Measurements from ENCODE around the gene HIPK2.

The HIPK2 gene

DNA sequence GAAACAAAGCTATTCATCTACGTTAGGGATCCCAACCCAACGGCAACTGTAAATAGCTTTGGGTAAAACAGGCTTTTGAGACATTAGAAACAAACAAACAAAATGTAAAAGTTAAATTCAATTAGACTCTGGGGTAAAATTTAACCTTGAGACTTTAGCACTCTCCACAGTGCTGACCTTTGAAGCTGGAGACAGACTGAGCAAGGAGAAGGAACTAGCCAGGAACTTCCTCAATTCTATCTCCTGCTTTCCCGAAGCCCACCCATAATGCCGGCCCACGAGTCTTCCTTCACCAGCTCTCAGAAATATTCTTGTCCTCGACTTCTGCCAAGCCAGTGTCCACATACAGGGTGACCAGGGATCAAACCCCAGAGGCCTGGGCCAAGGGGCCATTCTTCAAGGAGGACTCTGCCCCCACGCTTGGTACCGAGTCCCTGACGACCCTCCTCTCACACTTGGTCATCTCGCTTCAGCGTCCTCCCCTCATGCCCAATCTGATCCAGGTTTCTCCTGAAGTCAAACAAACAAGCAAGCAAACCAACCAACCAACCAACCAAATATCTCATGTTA, 114.1 kb downstream of the HIPK2 start:
- H3K4me3 ChIP-seq, result no peak overlapping the region

DNA sequence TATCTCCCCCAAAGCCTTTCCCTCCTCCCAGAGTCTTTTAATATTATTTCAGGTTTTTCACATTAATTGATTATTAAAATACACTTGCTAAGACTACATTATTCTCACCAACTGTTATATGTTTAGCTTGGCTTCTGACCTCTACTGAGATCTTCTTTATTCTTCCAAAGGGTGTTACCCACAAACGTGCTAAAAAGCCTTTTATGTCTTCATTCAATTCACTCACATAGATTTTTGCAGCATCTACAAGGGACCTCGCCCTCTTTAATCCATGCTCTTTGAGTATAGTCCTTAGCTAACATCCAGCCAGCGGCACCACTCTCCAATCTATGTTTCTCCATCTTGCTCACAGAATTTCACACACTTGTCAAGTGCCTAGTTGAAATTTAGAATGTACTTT, 115.9 kb downstream of the HIPK2 start:
- no peak overlapping the region for H3K27ac ChIP-seq
- H3K4me3 ChIP-seq, result no peak overlapping the region

More for the DNA sequence above, 114.1 kb downstream of the HIPK2 start:
- no peak overlapping the region for H3K27ac ChIP-seq

DNA sequence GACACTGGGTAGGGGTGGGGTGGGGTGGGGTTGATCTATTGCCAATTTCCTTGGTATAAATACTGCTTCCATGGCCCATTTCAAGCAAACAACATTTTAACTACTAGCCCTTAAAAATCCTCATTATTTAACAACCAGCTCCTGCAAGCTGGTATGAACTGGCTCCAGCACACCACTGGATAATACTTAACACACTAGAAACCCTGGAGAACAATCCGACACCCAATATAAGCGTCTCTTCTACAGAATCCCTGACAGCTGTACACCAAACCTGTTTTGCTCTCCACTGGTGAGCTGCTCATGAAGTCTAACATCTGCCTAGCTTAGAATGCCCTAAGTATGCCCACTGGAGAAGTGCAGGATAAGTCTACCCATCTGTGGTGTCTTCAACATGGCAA, 116.8 kb downstream of the HIPK2 start:
- H3K27ac ChIP-seq, result peak overlapping the region in 1 of 21 experiments; percentile 29
- no peak overlapping the region for H3K4me3 ChIP-seq

DNA sequence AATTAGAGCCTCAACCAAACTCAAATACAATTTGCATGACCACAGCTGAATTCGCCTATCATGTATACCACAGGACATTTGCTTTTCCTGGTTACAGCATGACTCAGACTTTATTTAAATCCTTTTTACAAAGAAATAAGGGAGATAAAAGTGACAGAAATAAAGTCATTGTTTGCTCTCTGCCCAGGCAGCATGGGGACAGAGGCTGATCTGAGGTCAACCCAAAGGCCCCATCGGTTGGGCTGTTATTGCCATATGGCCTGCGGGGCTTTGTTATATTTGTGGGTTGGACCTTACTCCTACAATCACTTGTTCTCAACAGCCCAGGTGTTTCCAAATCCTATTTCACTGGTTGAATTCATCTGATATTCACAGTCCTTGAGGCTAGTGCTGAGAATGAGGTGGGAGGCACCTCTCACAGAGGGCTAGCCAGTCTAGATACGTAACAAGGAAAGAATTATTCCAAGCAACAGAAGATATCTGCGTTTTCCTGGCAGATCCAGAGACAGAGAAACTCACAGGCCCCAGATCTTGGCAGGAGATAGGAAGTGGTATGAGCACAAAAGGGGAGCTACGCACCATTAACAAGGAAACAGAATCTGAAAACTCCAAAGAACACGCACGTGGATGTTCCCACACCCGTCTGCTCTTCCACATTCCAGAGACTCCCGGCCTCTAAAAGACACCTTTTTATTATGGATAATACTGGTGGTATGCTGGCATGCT, 117.3 kb downstream of the HIPK2 start:
- Histone ChIP-seq H3K27ac (peak overlapping the region in 1 of 21 experiments; percentile 3), H3K4me3 (no peak overlapping the region)

DNA sequence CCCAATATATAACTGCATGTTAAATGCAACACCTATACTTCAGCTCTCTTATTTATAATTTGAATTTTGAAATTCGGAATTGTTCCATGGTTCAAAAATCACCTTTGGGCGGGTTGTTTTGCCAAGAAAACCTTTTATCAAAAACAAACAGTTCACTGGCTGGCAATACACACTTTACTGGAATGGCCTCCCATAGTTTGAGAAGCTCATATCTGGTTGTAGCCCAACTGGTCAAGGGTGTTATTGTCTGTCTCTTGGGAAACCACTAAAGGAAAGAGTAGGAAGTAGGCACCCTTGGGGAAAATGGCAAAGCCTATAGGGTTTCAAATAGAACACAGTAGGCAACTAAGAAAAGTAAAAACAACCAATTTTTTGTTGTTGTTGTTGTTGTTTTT, 117.9 kb downstream of the HIPK2 start:
- Histone ChIP-seq H3K27ac (peak overlapping the region in 1 of 21 experiments; percentile 3), H3K4me3 (no peak overlapping the region)

DNA sequence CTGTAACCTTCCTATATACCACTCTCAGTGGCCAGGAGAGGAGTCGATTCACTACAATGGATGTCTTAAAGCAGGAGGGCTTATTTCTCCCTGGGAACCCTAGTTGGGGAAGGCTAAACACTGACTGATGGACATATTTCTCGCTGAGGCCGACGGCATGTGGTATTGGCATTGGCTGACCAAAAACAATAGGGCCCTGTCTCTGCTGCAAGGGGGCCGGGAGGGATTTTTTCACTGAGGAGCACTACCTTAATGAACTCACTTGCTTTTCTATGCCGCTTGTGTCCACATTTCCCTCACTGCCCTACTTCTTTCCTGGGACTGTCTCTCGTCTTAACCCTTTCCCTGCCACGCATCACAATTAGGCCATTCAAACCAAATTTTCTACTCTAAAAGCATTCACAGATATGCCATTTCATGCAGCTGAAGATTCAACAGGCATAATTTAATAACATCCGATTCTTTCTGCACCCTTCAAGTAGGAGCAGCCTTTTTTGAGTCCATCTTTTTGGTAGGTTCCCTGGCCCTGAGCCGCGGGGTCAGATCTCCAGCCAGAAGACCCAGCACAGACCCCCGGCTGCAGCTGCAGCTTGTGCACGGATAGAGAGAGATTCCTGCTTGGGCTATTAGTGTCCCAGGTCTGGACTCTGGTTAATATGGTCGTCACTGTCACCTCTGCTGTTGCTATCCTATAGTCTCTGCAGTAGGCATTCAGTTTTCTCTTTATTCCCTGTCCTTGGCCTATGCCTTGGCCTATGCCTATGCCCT, 118.7 kb downstream of the HIPK2 start:
- H3K4me3 ChIP-seq, result no peak overlapping the region
- H3K27ac ChIP-seq, result peak overlapping the region in 2 of 21 experiments; percentile 11 to 17

DNA sequence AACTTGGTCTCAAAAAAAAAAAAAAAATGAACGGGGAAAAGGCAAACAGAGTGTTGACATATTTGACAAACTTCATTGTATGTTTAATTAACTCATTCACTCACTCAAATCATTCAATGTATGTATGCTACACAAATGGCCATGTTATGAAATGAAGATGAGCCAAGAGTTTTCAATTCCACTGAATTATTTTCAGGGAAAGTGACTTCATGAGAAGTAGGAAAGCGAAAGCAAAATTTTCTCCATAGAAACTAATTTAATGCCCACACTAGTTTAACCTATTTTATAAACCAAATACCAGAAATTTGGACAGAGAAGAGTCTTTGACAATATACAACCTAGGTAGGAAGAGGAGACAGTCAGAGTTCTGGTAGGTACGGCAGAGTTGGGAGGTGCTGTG, 119.5 kb downstream of the HIPK2 start:
- H3K27ac ChIP-seq, result peak overlapping the region in 1 of 21 experiments; percentile 17
- no peak overlapping the region for H3K4me3 ChIP-seq

DNA sequence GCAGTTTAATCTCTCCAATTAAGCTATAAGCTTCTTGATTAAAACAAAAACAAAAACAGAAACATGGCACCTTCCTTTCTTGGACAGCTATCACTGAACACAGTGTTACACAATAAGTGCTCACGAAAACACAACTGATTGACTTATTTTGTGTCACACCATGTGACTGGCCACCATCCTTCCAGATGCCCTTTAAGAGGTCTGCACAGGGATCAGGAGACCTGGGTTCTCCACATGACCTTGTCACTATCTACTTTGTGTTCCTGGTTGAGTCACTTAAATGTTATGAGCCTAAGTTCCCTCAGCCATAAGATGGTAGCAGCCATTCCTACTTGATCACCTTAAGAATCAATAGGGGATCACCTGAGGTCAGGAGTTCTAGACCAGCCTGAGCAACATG, 120.1 kb downstream of the HIPK2 start:
- Histone ChIP-seq H3K27ac (no peak overlapping the region), H3K4me3 (no peak overlapping the region)

DNA sequence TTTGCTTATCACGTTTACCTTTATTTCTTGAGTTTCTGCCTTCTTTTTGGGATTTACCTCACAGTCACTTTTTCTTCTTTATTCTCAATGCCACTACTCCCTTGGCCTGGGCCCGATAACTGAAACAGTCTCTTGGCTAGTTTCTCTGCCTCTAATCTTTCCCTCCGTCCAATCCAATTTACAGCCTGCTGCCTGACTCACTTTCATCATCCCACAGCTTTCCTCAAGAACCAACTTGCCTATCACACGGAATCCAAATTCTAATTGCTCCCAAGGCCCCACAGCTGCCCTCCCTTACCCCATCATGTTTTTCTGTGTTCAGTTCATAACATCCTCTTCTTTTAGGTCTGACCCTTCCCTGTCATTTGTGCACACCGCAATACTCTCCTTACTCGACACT, 121.4 kb downstream of the HIPK2 start:
- no peak overlapping the region for H3K4me3 ChIP-seq
- no peak overlapping the region for H3K27ac ChIP-seq

DNA sequence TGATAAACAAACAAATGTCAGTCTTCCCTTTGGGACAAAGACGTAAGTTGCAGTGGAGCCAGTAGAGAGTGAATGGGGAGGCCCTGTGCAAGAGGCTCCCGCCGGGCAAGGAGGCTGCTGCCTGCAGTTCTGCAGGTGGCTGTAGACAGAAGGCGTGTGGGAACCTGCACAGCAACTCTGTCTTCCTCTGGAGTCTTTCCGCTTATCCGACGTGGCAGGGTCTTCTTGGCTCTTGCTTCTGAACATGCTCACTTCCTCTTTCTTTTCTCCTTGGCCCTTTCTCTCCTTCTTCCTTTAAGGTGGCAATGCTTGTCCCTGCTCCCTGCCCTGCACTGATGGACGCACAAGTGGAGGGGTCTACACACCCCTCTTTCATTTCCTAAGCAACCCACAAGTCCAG, 122.5 kb downstream of the HIPK2 start:
- Histone ChIP-seq H3K27ac (no peak overlapping the region), H3K4me3 (no peak overlapping the region)

DNA sequence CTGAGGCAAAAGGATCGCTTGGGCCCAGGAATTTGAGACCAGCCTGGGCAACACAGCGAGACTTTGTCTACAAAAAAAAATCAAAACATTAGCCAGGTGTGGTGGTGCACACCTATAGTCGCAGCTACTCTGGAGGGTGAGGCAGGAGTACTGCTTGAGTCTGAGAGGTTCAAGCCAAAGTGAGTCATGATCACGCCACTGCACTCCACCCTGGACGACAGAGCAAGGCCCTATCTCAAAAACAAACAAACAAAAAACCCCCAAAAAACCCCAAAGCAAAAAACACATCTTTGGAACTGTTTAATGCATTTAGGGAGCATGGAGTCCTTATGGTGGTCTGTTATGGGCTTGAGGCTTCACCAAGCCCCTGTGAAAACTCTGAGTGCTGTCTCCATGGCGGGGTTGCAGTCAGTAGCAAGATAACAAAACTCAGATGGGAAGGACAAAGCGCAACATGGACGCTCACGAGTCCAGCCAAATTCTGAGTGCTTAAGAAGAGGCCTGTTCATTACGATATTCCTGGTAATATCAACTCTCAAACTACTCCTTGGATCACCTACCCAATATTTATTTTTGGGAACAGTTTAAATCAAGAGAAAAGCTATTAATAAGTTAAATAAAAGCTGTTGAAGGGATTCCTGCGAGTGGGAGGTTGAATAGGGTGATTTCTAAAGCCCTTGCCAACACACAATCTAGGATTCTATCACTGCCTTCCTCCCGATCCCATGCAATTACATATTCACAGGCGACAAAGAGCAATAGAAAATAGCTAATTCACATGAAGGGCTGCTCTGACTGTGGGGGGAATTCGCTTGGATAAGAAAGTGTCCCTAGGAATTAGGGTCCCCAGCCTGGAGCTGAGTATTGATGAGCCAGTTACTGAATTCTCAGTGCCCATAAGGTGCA, 123.3 kb downstream of the HIPK2 start:
- no peak overlapping the region for H3K4me3 ChIP-seq
- H3K27ac ChIP-seq, result no peak overlapping the region

DNA sequence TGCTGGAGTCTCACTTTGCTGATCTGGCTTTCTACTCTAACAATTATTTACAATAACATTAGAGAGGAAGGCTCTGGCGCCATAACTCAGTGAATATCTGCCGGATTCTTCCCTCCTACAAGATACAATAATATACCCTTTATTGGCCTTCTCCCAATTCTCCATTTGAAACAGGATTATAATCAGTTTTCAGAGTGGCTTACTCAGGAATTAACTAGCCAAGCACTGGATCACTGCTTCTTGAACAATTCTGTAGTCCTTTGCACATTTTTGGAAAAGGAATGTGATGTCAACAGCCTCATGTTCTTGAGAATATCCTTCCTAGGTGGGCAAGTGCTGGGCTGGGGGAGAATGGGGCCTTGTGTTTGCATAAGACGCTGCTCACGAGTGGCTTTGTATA, 125.9 kb downstream of the HIPK2 start:
- Histone ChIP-seq H3K4me3 (no peak overlapping the region), H3K27ac (no peak overlapping the region)

DNA sequence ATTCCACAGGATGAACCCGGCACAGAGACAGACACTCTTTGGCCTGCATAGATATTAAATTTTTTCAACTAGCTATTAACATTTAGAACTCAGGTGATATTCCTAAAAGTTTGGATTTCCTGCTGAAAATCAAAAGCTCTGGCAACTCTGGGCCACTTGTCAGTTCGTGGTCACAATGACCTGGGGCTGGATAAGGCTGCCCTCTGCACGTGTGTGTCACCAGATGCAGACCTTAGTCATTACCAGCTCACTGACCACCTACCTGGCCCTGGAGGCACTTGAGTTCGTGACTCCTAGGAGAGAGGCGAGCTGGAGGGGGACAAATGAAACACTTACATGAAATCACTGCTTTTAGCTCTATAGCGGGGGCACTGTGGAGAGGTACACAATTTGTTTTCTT, 126.5 kb downstream of the HIPK2 start:
- H3K4me3 ChIP-seq, result no peak overlapping the region
- H3K27ac ChIP-seq, result no peak overlapping the region

DNA sequence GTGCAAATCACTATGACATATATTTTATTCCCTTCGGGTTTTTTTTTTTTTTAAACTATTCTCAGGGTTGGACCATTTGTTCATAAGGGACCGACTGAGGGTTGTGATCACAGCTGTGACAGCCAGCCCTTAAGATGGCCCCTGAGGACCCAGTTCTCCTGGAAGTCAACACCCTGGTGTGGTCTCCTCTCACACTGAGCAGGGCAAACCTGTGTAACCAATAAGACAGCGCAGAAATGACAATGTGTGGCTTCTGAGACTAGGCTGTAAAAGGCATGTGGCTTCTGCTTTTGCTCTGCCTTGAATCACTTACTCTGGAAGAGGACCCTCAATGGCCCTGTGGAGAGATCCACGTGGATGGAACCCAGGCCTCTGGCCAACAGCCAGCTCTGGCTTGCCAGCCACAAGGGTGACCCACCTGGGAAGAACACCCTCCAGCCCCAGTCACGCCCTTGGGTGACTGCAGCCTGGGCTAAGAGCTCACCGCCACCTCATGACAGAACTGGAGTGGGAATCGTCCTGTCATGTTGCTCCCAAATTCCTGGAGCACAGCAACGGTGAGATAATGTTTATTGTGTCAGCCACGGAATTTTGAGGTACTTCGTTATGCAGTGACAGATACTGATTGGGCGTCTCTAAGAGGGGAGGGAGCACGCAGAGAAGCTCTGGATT, 127.2 kb downstream of the HIPK2 start:
- no peak overlapping the region for H3K4me3 ChIP-seq
- H3K27ac ChIP-seq, result no peak overlapping the region

DNA sequence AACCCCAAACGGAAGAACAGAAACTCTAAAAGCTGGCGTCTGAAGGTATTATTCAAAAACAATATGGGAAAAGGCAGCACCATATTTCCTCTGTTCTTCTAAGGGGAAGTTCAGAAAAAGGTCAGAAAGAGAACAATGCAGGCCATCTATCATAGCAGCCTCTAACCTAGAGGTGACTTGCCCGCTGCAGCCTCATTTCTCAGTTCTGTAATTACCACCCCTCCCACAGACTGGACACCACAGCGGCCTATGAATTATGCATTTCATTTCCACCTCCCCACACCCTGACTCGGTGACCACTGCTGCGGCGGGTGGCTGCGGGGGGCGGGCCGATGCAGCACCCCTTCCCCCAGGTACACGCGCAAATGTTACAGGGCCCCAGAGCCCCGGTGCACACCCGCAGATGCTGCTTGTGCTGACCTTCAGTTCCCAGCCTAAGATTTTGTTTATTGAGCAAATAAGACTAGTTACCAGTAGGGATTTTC, 128.8 kb downstream of the HIPK2 start:
- Histone ChIP-seq H3K4me3 (no peak overlapping the region), H3K27ac (peak overlapping the region in 1 of 21 experiments; percentile 4)

DNA sequence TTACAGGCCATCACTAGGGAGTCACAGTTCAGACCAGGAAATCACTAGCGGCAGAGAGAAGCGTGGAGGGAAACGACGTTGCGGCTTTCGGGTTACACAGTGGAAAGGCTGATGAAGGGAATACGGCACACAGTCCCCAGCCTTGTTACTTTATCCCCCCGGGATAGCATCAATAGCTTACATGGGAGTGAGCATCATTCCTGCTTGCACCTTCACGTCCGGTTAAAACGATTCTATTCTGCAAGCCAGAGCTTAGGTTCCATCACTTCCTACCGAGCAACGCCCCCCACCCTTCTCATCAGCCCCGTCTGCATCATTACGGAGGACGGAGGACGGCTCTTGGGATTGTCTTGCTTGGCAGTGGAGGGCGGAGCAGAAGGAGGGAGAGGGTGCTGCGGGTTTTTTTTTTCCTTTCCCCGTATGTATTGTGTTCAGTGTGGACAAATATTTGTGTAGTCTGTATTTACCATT, 129.4 kb downstream of the HIPK2 start:
- H3K27ac ChIP-seq, result peak overlapping the region in 1 of 21 experiments; percentile 8
- H3K4me3 ChIP-seq, result no peak overlapping the region

DNA sequence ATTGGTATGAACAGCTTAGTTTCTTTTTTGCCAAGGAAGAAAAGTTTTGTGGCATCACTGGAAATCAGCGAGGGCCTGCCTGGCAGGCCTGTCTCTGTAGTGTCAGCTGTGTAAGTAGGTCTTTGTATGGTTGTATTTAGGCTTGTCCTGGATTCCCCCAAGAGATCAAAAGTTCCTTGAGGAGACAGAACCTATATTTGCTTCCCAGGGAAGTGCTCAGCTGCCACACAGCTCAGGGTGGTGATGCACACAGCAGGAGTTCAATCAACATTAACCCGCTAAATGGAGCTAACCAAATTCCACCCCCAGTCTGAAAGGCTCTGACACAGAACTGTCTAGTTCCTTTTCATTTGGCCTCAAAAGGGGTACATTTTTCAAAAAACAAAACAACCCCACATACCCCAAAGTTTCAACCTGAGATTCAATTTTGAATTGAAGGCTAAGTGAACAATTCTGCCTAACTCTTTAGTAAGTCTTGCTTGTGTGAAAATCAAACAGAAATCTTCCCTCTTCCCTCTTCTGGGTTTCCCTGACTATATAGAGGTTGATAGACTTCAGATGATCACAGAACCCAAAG, 129.9 kb downstream of the HIPK2 start:
- peak overlapping the region in 1 of 21 experiments; percentile 8 for H3K27ac ChIP-seq
- no peak overlapping the region for H3K4me3 ChIP-seq

DNA sequence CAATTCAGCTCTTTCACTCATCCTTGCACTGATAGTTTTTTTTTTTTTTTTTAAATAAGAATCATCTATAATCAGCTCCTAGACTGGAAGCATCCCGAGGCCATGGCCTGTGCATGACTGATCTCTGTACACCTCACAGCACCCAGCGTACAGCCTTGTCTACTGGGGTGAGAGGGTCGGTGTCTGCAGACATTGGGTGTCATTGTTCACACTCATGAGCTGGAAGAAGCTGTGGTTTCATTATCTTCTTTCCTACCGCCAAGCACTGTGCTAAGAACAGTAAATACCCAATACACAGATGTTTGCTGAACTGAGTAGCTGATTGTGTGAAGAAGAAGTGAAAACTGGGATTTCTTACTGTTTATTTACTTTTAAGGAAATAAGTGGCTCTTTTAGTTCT, 130.7 kb downstream of the HIPK2 start:
- Histone ChIP-seq H3K4me3 (no peak overlapping the region), H3K27ac (no peak overlapping the region)

DNA sequence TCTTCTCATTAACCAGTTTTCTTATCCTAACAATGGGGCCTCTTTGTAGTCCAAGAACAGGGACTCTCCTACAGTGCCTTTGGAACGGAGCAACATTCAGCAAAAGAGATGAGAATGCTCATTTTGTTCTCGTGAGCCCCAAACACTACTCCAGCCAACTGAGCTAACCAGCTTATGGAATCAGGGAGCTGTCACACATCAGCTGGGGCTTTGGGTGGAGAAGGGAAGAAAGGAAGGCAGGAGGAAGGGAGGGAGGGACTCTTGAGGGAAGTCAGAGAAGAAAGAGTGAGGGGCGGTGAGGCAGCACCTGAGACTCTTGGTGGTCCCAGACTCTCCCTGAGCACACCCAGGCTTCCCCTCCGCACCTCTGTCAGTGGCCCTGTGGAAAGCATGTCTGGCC, 131.2 kb downstream of the HIPK2 start:
- no peak overlapping the region for H3K4me3 ChIP-seq
- no peak overlapping the region for H3K27ac ChIP-seq
